ENCODE data around the gene FBXO34. TPM values are rescaled to one million over a fixed set of nuclear protein-coding genes. Genes with fewer than 3 reads are reported as not detected.
A peak's percentile ranks its signal among the peaks of the same experiment; 100 is the strongest.

Gene FBXO34
- total RNA-seq, result 15.1 and 17.3 TPM in 2 replicates

- peak; percentile 64 for DNase-seq (ENCODE audit: extremely low read depth, low read depth, low spot score)
Measured at GRCh38 chr14:55270832-55271571, at the start of gene FBXO34. Gene FBXO34 (plus strand): TSS chr14:55271421. CDS start chr14:55350391, 78,970 bp downstream.

GRCh38 chr14:55221968-55222367, 49.3 kb upstream of the FBXO34 start:
- DNase-seq (ENCODE audit: extremely low read depth, low read depth, low spot score), result no peak

GRCh38 chr14:55223364-55223763, 47.9 kb upstream of the FBXO34 start:
- DNase-seq (ENCODE audit: extremely low read depth, low read depth, low spot score), result no peak

DNA sequence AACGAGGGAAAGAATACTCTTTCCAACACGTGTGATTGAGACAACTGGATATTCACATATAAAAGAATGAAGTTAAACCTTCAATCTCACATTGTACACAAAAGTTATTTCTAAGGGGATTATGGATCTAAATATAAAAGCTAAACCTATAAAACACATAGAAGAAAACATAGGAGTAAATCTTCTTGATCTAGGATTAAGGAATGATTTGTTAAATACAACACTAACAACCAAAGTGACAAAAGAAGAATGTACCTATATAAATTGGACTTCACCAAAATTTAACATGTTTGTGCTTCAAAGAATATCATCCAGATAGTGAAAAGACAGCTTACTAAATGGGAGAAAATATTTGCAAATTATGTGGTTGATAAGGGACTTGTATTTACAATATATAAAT, 43.0 kb upstream of the FBXO34 start:
- no peak for DNase-seq (ENCODE audit: extremely low read depth, low read depth, low spot score)

- no peak for DNase-seq (ENCODE audit: extremely low read depth, low read depth, low spot score)
Measured at GRCh38 chr14:55233591-55233990, 37.6 kb upstream of the FBXO34 start.

GRCh38 chr14:55238019-55238680, 33.1 kb upstream of the FBXO34 start:
- no peak for DNase-seq (ENCODE audit: extremely low read depth, low read depth, low spot score)

DNA sequence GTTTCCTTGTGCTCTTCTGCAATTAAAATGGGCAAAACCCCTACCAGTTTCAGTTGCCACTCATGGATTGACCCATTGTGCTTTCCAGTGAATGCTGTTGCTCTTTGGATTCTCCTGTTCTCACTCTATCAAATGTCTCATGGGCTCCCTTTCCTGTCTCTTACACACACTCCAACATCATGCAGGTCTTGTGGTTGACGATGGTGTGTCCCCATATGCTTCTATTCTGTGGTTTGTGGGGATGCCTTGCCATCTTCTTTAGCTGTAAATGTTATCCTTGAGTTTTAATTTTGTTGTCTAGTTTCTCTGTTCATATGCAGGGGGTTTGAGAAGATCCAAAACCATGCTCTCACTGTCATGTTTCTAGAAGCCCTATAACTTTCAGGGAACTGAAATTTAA, 31.9 kb upstream of the FBXO34 start:
- DNase-seq (ENCODE audit: extremely low read depth, low read depth, low spot score), result no peak

- no peak for DNase-seq (ENCODE audit: extremely low read depth, low read depth, low spot score)
Measured at GRCh38 chr14:55240526-55241178, 30.6 kb upstream of the FBXO34 start.

GRCh38 chr14:55241673-55242072, 29.5 kb upstream of the FBXO34 start:
- DNase-seq (ENCODE audit: extremely low read depth, low read depth, low spot score), result no peak

DNA sequence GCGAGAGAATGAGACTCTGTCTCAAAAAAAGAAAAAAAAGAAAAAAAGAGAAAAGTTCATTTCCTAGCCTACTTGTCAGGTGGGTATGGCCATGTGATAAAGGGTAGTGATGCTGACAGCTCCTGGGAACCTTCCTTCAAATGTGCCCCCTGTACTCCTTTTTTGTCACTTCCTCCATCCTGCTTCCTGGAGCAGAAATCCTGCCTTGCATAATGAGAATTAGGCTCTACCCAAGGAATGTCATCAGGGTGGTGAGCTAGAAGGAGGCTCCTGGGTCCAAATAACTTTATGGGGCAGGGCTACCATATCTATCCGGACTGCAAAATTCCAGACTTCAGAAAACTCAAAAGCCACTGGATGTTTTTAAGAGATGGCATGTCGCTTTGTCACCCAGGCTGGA, 27.8 kb upstream of the FBXO34 start:
- no peak for DNase-seq (ENCODE audit: extremely low read depth, low read depth, low spot score)

GRCh38 chr14:55243813-55244212, 27.4 kb upstream of the FBXO34 start:
- DNase-seq (ENCODE audit: extremely low read depth, low read depth, low spot score), result no peak

DNA sequence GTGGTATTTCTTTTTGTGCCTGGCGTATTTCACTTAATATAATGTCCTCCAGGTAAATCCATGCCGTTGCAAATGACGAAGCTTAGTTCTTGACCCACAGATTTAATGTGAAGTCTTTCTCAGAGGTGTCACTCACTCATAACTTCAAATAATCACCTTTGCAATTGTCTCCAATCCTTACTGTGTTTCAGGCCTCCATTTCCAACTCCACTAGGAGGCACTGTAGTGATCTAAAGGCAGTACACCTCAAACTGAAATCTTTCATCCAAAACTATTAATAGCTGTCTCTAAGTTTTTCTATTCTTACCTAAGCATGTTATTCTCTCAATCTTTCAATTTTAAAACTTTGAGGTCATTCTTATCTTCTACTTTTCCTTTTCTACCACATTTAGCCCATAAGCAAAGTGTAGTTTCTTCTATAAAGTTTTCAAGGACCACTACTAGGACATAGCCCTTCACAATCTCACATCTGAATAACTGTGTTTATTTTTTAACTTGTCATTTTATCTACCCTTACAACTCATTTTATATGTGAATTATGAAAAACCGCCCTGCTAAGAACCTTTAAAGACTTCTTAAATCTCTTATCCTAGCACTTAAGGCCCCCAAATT, 25.5 kb upstream of the FBXO34 start:
- no peak for DNase-seq (ENCODE audit: extremely low read depth, low read depth, low spot score)

DNA sequence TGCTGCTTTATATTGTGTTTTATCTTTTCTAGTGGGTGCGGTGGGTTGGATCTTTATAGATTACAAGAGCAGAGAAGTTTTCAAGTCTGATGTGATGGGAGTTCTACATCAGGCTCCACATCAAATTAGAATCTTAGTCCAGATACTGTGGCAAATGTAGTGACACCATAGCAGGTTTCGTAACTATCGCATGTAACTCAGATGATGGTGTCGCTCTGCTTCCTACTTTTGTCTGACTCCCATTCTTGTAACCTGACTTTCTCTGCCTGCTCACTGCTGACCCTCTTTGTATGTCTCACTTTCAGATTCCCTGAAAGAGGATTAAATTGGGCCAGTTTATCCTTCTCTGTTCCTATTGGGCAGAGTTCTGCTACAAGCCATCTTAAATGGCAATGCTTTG, 22.8 kb upstream of the FBXO34 start:
- DNase-seq (ENCODE audit: extremely low read depth, low read depth, low spot score), result no peak

GRCh38 chr14:55249423-55249822, 21.8 kb upstream of the FBXO34 start:
- no peak for DNase-seq (ENCODE audit: extremely low read depth, low read depth, low spot score)

DNA sequence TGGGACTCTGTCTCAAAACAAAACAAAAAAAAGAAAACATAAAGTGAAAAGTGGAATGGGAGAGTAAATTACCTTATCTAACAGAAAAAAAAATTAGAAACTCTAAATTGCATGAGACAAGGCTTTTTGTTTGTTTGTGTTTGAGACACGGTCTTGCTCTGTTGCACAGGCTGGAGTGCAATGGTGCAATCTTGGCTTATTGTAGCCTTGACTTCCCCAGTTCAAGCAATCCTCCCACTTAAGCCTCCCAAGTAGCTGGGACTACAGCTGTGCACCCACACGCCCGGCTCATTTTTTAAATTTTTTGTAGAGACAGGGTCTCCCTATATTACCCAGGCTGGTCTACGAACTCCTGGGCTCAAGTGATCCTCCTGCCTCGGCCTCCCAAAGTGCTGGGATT, 17.9 kb upstream of the FBXO34 start:
- no peak for DNase-seq (ENCODE audit: extremely low read depth, low read depth, low spot score)

- no peak for DNase-seq (ENCODE audit: extremely low read depth, low read depth, low spot score)
Measured at GRCh38 chr14:55254581-55254980, 16.6 kb upstream of the FBXO34 start.

DNA sequence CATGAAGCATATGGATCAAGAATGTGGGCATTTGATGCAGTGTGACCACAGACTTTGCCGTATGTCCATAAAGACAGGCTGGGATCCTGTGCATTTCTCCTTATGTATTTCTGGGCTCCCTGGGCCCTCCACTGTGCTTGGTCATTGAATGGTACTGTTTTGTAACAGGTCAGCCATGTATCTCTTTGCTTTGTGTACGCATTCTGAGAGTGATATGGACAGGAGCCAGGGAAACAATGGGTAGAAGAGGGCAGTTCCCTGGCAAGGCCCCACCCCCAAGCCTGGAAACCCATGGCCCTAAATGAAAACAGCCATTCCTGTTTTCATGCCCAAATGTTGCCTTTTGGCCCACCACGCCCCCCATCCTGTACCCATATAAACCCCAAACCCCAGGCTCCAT, 15.2 kb upstream of the FBXO34 start:
- no peak for DNase-seq (ENCODE audit: extremely low read depth, low read depth, low spot score)

- DNase-seq (ENCODE audit: extremely low read depth, low read depth, low spot score), result no peak
Measured at GRCh38 chr14:55256586-55256985, 14.6 kb upstream of the FBXO34 start.

GRCh38 chr14:55265197-55265596, 6.0 kb upstream of the FBXO34 start:
- no peak for DNase-seq (ENCODE audit: extremely low read depth, low read depth, low spot score)

- no peak for DNase-seq (ENCODE audit: extremely low read depth, low read depth, low spot score)
Measured at GRCh38 chr14:55267820-55268219, 3.4 kb upstream of the FBXO34 start.

DNA sequence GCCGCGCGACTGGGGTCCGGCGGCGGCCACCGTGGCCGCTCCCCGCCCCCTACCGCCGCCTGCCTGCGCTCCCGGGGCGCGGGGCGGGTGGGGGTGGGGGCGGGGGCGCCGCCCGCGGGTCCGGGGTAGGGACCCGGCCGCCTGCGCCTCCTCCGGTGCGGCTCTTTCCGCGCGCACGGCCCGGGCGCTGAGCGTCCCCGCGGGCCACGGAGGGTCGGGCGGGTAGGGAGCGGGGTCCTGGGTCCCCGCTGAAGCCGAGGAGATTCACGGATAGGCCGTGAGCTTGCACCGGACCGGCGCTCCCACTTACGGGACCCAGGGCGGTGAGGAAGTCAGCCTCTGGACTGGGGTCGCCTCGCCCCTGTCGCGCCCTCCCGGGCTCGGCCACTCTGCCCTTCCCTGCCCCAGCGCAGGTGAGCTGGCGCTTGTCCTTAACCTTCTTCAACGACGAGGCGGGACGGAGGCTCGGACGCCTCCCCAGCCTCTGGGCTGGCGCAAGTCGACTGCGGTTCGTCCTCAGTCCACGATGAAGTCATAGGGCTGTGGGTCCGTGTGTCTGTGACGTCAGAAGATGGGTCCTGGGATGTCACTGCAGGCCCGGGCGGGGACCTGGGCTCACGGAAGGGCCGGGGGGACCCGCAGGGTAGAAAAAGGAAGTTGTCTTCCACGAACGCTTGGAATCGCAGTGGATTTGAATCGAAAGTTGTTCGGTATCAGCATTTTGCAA, 514 bp downstream of the FBXO34 start:
- DNase-seq (ENCODE audit: extremely low read depth, low read depth, low spot score), result no peak
